Right forelimb (tissue), 1 donor: ENCODE measurements around the gene RPS6KA5.
A peak's percentile ranks its signal among the peaks of the same experiment; 100 is the strongest.

ENCODE experiments used
- DNase-seq: peaks from one replicate; pipeline ENCODE4 v3.0.0-alpha.2; 2018

RPS6KA5 gene

DNA sequence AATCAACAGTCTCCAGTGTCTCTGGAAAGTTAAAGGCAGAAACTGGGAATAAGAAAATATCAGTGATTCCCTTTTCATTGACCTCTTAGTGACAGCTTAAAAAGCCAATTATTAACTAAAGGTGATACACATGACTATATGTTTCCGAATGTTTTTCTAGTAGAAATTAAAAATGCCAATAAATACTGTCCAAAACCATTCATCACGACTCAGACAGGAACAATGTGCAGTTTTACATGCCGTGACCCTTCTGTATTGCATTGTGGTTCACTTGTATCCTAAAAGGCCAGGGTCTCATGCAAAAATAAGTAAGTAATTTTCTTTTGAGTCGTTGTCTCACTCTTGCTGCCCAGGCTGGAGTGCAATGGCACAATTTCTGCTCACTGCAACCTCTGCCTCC, 138.3 kb downstream of the RPS6KA5 start:
- no peak for DNase-seq

DNA sequence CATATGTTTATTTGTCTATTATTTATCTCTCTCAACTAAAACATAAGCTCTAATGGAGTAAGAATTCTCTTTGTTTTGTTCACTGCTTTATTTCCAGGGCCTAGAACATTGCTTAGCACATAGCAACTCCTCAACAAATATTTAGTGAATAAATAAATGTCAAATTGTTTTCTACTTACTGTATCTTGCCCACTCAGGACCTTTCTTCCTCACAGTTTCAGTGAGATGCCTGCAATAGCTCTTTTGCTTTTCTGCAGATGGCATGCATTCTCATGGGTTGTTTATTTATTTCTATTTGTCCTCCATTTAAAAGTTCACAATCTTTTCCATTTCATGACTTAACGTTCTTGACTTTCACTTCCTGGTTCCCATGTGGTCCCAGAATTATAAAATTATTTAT, 149.3 kb downstream of the RPS6KA5 start:
- no peak for DNase-seq

- no peak for DNase-seq
These were observed 153.3 kb downstream of the RPS6KA5 start for GRCh38 chr14:90907178-90907577.

DNA sequence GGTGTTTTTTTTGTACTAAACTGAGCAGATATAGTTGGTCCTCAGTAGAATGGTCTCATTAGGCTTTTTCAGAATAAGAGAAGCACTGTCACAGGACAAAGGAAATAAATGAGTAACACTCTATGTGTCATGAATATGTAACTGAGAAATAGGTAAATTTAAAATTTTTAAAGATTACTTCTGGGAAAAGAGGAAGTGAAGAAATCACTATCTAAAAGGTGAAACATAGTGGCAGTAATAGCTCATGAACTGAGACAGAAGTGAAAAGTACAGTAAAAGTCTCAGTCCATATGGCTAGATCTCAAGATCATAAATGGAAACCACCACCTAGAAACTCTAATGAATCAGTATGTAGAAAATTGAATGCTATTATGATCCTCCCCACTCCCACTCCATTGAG, 154.9 kb downstream of the RPS6KA5 start:
- no peak for DNase-seq

GRCh38 chr14:90903101-90903500, 157.3 kb downstream of the RPS6KA5 start:
- peak; percentile 56 for DNase-seq

GRCh38 chr14:90900476-90901083, 159.9 kb downstream of the RPS6KA5 start:
- no peak for DNase-seq

GRCh38 chr14:90897022-90897421, 163.4 kb downstream of the RPS6KA5 start:
- no peak for DNase-seq

- DNase-seq: no peak
These were observed 166.2 kb downstream of the RPS6KA5 start for GRCh38 chr14:90894241-90894640.

DNA sequence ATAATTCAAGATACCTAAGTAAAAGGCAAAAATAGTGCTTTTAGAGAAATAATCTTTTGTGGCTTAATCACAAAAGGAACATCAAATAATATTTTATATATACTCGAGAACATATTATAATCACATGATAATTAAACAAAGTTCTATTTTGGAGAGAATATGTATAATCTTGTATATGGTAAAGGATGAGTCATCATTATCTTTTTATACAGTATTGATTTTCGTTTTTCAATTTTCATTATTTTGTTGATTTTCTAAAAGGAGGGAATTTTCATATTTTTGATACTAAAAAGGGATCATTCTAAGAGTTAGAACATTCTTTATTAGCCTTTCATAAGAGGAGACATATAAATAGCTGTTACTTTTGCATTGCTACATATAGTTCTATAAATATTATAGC, 166.9 kb downstream of the RPS6KA5 start:
- DNase-seq: no peak

DNA sequence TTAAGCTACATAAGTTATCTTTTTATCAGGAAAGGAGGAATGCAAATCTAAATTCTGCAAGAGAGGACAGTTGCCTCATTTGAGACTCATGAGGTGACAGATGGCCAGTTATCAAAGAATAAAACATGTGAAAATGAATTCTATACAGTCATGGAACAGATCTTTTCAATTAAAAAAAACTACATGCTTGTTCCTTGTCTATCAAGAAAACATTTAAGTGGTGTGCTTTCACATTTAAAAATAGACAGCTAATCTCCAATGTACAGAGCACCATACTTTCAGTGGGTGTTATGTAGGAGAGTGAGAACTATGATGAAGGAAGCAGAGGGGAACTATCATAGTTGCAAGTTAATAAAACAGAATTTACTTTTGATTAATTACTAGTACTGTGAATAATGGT, 167.5 kb downstream of the RPS6KA5 start:
- DNase-seq: no peak

GRCh38 chr14:90891326-90891725, 169.1 kb downstream of the RPS6KA5 start:
- DNase-seq: no peak

GRCh38 chr14:90890322-90891020, 170.0 kb downstream of the RPS6KA5 start:
- no peak for DNase-seq

GRCh38 chr14:90886297-90886815, 174.1 kb downstream of the RPS6KA5 start:
- DNase-seq: no peak

DNA sequence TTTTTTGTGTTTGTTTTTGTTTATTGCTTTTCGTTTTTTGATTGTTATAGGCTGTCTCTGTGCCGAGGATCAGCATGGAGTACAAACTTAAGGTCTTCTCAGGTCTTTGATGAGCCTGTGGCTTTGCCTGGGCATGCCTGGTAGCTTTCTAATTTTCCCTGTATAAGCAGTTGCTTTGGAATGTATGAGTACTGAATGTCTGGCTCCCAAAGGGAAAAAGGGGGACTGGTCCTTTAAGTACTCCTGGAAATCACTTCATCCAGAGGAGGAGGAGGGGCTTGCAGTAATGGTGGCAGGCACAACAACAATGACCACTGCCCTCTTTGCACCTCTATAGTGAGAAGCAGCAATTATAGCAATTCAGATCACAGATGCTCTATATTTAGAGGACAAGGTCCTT, 176.7 kb downstream of the RPS6KA5 start:
- no peak for DNase-seq

DNA sequence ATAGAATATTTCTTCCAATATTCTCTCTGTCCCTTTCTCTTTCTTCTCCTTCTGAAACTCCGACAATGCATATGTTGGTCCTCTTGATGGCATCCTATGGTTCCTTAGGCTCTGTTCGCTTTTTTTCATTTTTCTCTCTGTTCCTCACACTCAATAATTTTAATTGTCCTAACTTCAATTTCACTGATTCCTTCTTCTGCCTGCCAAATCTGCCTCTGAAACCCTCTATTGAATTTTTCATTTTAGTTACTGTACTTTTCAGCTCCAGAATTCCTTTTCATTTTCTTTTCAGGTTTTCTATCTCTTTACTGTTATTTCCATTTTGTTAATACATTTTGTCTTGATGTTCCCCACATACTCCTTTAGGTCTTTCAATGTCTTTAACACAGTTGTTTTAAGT, 177.2 kb downstream of the RPS6KA5 start:
- no peak for DNase-seq

GRCh38 chr14:90880282-90880681, 180.2 kb downstream of the RPS6KA5 start:
- no peak for DNase-seq

DNA sequence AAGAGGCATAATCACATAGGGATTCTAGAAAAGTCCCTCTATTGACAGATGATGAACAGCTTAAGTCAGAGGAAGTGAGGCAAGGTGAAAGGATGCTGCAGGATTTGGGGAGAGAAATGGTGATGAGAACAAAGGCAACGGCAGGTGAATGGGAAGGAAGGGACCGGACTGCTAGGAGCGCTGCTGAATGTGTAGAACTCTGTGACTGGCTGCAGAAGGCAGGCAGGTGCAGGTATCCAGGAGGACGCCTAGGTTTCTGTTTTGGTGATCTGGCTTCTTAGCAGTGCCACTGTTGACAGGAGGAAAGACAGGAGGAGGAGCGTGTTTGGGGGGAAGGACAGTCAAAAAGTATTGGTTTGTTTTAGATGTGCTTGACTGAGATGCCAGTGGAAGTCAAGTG, 185.8 kb downstream of the RPS6KA5 start:
- no peak for DNase-seq

- no peak for DNase-seq
These were observed 188.7 kb downstream of the RPS6KA5 start for GRCh38 chr14:90871605-90872233.

DNA sequence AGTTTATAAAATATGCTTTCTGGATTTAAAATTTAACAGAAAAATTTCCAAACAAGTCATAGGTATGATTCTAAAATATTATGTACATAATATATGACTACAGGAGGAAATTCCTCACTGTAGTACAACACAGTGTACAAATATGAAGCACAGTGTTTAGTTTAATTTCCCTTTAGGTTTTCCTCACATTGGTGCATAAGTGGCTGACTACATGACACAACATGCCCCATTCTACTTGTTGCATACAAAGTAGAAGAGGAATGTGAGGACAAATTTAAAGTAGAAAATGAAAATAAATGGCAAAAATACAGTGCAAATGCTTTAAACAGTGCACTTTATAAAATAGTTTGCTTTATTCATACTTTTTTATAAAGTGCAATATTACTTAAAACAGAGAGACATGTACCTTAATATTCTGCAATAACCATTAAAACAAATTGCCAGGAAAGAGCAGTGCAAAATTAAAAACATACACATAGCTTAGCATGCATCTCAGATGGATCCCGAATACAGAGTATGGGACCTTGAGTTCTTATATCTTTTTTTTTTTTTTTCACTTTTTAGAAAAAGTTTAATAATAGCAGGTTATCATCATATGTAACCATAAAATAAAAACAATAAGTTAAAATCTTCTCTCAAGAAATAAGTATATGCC, 189.4 kb downstream of the RPS6KA5 start:
- DNase-seq: no peak

DNA sequence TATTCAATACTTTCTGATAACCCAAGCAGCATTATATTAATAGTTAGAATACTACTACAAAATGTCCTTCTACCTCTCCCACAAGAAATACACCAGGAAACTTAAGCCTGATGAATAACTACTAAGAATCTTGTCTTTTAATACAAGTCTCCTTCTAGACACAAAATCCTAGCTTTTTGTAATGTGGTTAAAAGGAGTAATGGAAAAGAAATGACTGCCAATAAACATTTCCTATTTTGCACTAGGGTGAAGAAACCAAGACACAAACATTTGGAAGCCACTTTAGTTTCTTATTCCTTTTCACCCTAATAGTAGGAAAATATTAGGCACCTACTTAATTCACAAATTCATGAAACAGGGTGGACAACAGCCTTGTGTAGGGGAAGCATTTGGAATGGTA, 192.9 kb downstream of the RPS6KA5 start:
- DNase-seq: no peak

GRCh38 chr14:90866833-90867232, 193.6 kb downstream of the RPS6KA5 start:
- DNase-seq: no peak

GRCh38 chr14:90864741-90865140, 195.7 kb downstream of the RPS6KA5 start:
- no peak for DNase-seq

DNA sequence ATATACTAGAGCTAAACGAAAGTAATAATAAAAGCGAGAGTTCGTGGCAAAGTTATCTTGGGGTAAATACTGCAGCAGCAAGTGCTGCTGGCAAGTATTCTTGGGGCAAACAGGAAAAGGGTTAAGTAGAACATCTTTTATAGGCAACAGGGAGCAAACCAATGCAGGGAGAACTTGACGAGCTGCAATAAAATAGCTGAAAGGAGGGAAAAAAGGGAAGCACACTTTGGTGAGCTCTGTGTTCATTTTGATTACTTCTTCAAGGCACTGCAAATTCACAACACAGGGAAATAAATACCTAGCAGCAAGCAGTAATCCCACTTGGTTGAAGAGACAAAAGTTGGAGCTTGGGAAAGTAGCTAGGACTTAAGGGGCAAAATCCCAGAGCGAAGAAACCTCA, 201.9 kb downstream of the RPS6KA5 start:
- DNase-seq: no peak

DNA sequence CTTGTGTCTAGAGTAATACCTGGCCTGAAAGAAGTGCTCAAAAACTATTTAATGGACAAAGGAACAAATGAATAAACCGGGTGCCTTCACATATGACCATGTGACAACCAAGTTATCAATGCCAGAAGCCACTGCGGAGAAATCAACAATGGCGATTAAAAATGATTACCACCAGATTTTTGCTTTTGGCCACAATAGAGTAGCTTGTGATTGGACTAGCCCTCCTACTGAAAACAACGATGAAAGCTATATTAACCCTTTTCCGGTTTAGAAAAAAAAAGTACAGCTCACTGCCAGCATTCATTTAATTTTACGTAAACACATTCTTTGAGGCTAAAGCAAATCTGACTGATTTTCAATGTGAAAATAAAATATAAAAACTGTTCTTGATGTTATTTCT, 202.6 kb downstream of the RPS6KA5 start:
- DNase-seq: no peak
